H1 (cell line): ENCODE data around the gene PECR. TPM values are rescaled to one million over a fixed set of nuclear protein-coding genes. Genes with fewer than 3 reads are reported as not detected.

Experiments
- EP300 ChIP-seq, 2 experiments: IDR thresholded peaks; 1 replicate in 1 of 2; 2 replicates in 1 of 2; pipeline ENCODE4 v1.6.1; 2011 to 2012; ENCODE audit warnings: low read depth in 2 of 2, low read length in 2 of 2, mild to moderate bottlenecking in 2 of 2, borderline replicate concordance in 1 of 2, inconsistent platforms in 1 of 2, moderate library complexity in 1 of 2
- GABPA ChIP-seq: IDR thresholded peaks from 2 replicates; pipeline ENCODE4 v1.6.1; 2011; ENCODE audit warnings: mild to moderate bottlenecking, low read length, moderate library complexity, borderline replicate concordance; ENCODE audit not compliant: insufficient read depth
- KDM1A ChIP-seq: fragments of 200-600, 300-600 bp; sonication (generic); IDR thresholded peaks from 2 replicates; pipeline ENCODE4 v1.7.1; 2016; ENCODE audit warnings: mild to moderate bottlenecking, low read length, borderline replicate concordance
- NANOG ChIP-seq: IDR thresholded peaks from 2 replicates; pipeline ENCODE4 v1.6.1; 2011; ENCODE audit warnings: low read length, low read depth, mild to moderate bottlenecking, inconsistent platforms; ENCODE audit not compliant: insufficient read depth, poor library complexity, severe bottlenecking
- polyA plus RNA-seq, 7 experiments: library from polyadenylated mRNA; depleted of rRNA in 3 of 7; stranded (reverse) in 5 of 7; unstranded in 2 of 7; fragments of >200 nt in 5 of 7; fragments of 200-250 nt in 2 of 7; gene quantifications; 1 replicate in 5 of 7; 2 replicates in 1 of 7; 4 replicates in 1 of 7; pipeline versions ENCODE4 v1.2.1 to v1.2.3, GENCODE V29; 2011 to 2013; ENCODE audit warnings: missing spikeins in 2 of 7, mixed read lengths in 2 of 7
- total RNA-seq: library from RNA; stranded (reverse); fragmentation: NEBNext Ultra II Directional; extraction: Animal tissue kit (Norgen Biotek cat#: 25700); gene quantifications from 2 replicates; pipeline ENCODE4 v1.2.1, GENCODE V29; 2021

PECR gene
- total and polyA plus RNA-seq, 2 of the 8 experiments (the other 6 are each of a cell fraction or from before 2014, with no cell fraction given) = 15.9 to 19.2 TPM

GRCh38 chr2:216034065-216034464 lies 47.5 kb downstream of the PECR start (continued):
- TF ChIP-seq NANOG (no peak), KDM1A (no peak), GABPA (no peak), EP300 (IDR thresholded peaks at IDR 0.05; ENCODE audit: borderline replicate concordance in 1 of 2, low read depth in 2 of 2, low read length in 2 of 2) (no peak)
- TF ChIP-seq, all 59 proteins: peak for 3
